ENCODE results near the gene CLCN7. TPM values are rescaled to one million over a fixed set of nuclear protein-coding genes. Genes with fewer than 3 reads are reported as not detected.

Gene CLCN7, protein sequence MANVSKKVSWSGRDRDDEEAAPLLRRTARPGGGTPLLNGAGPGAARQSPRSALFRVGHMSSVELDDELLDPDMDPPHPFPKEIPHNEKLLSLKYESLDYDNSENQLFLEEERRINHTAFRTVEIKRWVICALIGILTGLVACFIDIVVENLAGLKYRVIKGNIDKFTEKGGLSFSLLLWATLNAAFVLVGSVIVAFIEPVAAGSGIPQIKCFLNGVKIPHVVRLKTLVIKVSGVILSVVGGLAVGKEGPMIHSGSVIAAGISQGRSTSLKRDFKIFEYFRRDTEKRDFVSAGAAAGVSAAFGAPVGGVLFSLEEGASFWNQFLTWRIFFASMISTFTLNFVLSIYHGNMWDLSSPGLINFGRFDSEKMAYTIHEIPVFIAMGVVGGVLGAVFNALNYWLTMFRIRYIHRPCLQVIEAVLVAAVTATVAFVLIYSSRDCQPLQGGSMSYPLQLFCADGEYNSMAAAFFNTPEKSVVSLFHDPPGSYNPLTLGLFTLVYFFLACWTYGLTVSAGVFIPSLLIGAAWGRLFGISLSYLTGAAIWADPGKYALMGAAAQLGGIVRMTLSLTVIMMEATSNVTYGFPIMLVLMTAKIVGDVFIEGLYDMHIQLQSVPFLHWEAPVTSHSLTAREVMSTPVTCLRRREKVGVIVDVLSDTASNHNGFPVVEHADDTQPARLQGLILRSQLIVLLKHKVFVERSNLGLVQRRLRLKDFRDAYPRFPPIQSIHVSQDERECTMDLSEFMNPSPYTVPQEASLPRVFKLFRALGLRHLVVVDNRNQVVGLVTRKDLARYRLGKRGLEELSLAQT
- total RNA-seq = 100 to 1,000 TPM in 4 of 6 donors, 10 to 100 TPM in 2; 78.0 to 463 (median 147) TPM

DNA sequence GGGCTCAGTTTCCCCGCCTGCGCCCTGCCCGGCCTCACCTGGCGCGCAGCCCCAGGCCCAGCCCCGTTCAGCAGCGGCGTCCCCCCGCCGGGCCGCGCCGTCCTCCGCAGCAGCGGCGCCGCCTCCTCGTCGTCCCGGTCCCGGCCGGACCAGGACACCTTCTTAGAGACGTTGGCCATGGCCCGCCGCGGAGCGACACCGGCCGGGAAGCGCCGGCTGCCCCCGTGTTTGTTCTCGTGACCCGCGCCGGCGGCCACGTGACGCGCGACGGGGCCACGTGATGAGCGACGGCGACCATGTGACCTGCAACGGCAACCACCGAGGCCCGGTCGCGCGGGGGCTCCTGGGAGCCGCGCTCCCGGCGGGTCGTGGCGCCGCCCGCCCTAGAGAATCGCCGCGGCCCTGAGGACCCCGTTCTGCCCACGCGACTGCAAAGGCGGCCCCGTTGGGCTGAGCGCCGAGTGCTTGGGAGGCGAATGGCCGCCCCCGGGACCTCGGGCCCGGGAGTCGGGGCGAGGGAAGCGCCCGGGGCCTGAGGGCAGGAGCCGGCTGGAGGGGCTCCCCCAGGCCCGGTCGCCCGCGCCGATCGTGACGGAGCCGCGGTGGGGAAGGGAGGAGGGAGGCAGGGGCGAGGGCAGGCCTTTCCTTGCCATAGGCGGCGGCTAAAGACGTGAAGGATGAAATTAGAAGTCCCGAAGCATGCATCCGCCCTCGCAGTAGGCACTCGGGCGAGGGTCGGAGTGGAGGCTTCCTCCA is at the start of gene CLCN7:
Gene CLCN7 (minus strand): TSS at position 233 of the 756 bp plus-strand sequence. CDS start 54 bp downstream, at position 179.
- Histone ChIP-seq H3K36me3 (no peaks in the 10 kb centered on the region), H3K27me3 (no peaks in the 10 kb centered on the region), H3K27ac (peak within 1 kb of the TSS; percentile 81 to 96 (median 94)), H3K9me3 (no peaks in the 10 kb centered on the region), H3K4me3 (peak within 1 kb of the TSS; percentile 73 to 99 (median 86)), H3K4me1 (peaks cover 16 to 55% (median 31%) of the 10 kb centered on the region in 4 donors)
- 0 to 1% methylated on average over 21 to 25 of the region's 99 CpGs for WGBS, 2 donors
- ATAC-seq (ENCODE audit: low FRiP score in 2 of 2) (peak; percentile 69 to 95), DNase-seq (peak; percentile 91 to 99)
- TF ChIP-seq, protein P1, sequence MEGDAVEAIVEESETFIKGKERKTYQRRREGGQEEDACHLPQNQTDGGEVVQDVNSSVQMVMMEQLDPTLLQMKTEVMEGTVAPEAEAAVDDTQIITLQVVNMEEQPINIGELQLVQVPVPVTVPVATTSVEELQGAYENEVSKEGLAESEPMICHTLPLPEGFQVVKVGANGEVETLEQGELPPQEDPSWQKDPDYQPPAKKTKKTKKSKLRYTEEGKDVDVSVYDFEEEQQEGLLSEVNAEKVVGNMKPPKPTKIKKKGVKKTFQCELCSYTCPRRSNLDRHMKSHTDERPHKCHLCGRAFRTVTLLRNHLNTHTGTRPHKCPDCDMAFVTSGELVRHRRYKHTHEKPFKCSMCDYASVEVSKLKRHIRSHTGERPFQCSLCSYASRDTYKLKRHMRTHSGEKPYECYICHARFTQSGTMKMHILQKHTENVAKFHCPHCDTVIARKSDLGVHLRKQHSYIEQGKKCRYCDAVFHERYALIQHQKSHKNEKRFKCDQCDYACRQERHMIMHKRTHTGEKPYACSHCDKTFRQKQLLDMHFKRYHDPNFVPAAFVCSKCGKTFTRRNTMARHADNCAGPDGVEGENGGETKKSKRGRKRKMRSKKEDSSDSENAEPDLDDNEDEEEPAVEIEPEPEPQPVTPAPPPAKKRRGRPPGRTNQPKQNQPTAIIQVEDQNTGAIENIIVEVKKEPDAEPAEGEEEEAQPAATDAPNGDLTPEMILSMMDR (IDR thresholded peaks at IDR 0.05) = peak in 2 of 6 experiments; percentile 25 to 47
- TF ChIP-seq EP300 (IDR thresholded peaks at IDR 0.05) = peak in 1 of 4 donors; percentile 89
- peak; percentile 82 to 97 (median 94) for TF ChIP-seq POLR2A (IDR thresholded peaks at IDR 0.05)
- TF ChIP-seq POLR2AphosphoS5 (IDR thresholded peaks at IDR 0.05) = peak; percentile 90 to 95

DNA sequence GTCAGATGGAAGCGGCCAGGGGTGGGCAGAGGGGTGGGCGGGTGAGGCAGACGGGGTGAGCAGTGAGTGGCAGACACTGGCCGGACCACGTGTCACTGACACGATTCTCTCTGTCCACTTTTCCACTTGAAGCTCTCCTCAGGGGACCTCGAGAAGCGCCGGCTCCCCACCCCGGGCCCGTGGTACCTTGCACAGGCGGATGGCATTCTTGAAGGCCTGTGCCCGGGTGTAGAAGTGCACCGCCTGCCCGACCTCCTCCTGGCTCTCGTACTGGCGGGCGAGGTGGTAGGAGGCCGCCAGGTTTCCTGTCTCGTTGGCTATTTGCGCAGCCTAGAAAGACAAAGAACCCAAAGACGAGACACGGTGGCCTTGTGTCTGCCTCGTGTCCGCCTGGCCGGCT is 49.5 kb upstream of the CLCN7 start:
- Histone ChIP-seq H3K9me3 (no peaks in the 10 kb centered on the region), H3K4me1 (peaks cover 12 to 30% (median 30%) of the 10 kb centered on the region in 4 donors), H3K36me3 (peaks cover 0 to 34% (median 20%) of the 10 kb centered on the region in 4 donors), H3K4me3 (no peak overlapping the region), H3K27ac (no peak overlapping the region), H3K27me3 (no peaks in the 10 kb centered on the region)
- 92 to 93% methylated on average over 8 to 26 of the region's 26 CpGs for WGBS, 2 donors
- TF ChIP-seq POLR2A (IDR thresholded peaks at IDR 0.05) = no peak
- TF ChIP-seq, protein P1 (IDR thresholded peaks at IDR 0.05) = no peak
- TF ChIP-seq POLR2AphosphoS5 (IDR thresholded peaks at IDR 0.05) = no peak
- no peak for TF ChIP-seq EP300 (IDR thresholded peaks at IDR 0.05)
- ATAC-seq (ENCODE audit: low FRiP score in 2 of 2) = no peak
- peak in 1 of 2 donors; percentile 79 for DNase-seq

DNA sequence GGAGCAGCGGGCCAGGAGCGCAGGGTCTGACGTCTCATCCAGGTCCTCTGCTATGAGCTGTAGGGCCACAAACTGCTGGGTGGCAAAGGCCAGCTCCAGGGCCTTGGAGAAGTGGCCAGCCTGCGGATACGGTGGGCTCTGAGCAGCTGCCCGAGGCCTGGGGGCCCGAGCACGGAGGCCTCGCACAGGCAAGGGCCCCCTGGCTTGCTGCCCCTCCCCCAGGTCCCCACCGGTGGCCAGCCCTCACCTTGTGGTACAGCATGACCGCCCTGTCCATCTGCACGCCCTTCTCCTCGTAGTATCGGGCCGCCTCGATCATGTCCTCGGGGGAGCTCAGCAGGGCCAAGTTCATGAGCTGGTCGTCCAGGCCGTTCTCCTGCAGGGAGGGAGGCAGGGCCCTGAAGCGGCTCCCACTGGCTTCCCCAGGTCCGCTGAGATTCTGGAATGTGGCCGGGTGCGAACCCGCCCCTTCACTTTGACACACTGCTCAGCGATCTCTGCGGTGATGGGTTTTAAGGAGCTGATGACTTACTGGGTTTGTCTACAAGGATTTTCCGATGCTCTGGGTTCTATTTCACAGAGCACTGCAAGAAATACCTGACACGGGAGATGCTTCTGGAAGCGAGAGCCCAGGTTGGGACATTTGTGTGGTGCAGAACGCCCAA is 48.9 kb upstream of the CLCN7 start:
- no peak for TF ChIP-seq POLR2AphosphoS5 (IDR thresholded peaks at IDR 0.05)
- TF ChIP-seq, protein P1 (IDR thresholded peaks at IDR 0.05) = no peak
- Histone ChIP-seq H3K4me1 (peaks cover 9 to 23% (median 23%) of the 10 kb centered on the region in 4 donors), H3K36me3 (peaks cover 0 to 40% (median 24%) of the 10 kb centered on the region in 4 donors), H3K27ac (no peak overlapping the region), H3K9me3 (no peaks in the 10 kb centered on the region), H3K27me3 (no peaks in the 10 kb centered on the region), H3K4me3 (no peak overlapping the region)
- 89 to 94% methylated on average over 12 to 30 of the region's 30 CpGs for WGBS, 2 donors
- DNase-seq (peak in 1 of 2 donors; percentile 69), ATAC-seq (ENCODE audit: low FRiP score in 2 of 2) (no peak)

DNA sequence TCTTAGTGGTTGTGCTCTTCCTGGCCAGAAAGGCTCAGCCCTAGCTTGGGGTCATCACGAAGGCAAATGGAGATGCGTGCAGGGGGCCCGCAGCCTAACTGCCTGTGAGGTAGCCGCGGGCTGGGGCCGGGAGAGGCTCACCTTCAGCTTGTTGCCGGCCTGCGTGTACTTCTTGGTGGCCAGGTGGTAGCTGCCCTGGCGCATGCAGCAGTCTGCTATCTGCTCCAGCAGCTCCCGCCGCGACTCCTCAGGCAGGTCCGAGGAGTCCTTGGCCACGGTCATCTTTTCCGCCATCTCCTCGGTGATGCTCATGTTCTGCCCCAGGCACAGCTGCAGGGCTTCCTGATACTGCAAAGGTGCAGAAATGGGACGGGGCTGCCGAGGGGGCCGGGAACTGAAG is 45.6 kb upstream of the CLCN7 start:
- WGBS, 2 donors = 96% methylated on average over 15 to 19 of the region's 19 CpGs

More for the DNA sequence above, 45.6 kb upstream of the CLCN7 start:
- Histone ChIP-seq H3K27me3 (no peaks in the 10 kb centered on the region), H3K4me3 (no peak overlapping the region), H3K36me3 (peaks cover 0 to 53% (median 28%) of the 10 kb centered on the region in 4 donors), H3K4me1 (no peaks in the 10 kb centered on the region), H3K9me3 (no peaks in the 10 kb centered on the region), H3K27ac (no peak overlapping the region)
- TF ChIP-seq, protein P1 (IDR thresholded peaks at IDR 0.05) = no peak
- TF ChIP-seq POLR2AphosphoS5 (IDR thresholded peaks at IDR 0.05) = no peak
- no peak for TF ChIP-seq EP300 (IDR thresholded peaks at IDR 0.05)
- TF ChIP-seq POLR2A (IDR thresholded peaks at IDR 0.05) = no peak
- ATAC-seq (ENCODE audit: low FRiP score in 2 of 2) = no peak
- peak in 1 of 2 donors; percentile 62 for DNase-seq

Measured in upper lobe of left lung (tissue), 6 donors.